ENCODE measurements around the gene MAN2A2. TPM values are rescaled to one million over a fixed set of nuclear protein-coding genes. Genes with fewer than 3 reads are reported as not detected.

The MAN2A2 gene
- 10 to 100 TPM; 51.3 to 91.9 (median 62.2) TPM for total RNA-seq

DNA sequence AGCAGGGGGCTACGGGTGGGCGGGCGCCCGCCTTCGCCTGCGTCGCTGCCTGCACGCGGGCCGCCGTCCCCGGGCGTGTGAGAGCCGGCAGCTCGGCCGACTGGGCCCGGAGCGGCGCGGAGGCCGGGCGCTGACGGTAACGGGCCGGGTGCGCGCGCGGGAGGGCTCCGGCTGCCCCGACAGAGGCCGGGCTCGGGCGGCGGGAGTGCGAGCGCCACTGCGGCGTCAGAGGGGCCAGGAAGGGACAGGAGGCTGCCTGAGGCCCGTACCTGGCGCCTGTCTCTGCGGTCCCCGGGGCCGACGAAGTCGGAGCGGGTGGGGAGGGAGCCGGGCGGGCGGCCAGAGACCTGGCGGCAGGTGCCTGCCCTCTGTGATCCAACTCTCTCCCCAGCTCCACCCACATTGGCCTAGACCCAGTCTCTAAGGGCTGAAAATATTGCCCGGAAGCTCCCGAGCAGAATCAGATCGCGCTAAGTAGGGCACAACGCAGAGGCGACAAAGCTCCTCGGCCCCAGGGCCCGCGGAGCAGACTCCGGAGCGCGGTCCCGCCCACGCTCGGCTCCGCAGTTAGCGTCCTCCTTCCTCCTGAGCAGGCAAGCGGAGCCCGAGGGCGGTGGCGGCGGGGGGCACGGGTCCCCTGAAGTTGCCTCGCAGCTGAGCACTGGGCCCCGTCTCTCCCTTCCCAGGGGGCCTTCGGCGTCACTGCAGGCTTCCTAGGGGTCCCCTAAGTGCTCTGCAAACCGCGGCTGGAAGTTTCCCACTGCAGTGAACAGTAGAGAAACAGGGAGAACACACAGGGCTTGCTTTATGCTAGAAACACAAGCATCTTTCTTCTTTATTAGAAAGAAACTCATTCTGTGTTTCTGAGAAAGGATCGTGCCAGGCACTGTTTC is at the start of gene MAN2A2:
Gene MAN2A2 (plus strand): TSS at position 463 of the 893 bp plus-strand sequence. CDS start 906 bp downstream, outside the sequence.
- TF ChIP-seq POLR2AphosphoS5 (IDR thresholded peaks at IDR 0.05) (peak in 1 of 3 donors; percentile 4), EP300 (IDR thresholded peaks at IDR 0.05) (no peak)
- WGBS: under 1% methylated on average over 28 of the region's 81 CpGs

DNA sequence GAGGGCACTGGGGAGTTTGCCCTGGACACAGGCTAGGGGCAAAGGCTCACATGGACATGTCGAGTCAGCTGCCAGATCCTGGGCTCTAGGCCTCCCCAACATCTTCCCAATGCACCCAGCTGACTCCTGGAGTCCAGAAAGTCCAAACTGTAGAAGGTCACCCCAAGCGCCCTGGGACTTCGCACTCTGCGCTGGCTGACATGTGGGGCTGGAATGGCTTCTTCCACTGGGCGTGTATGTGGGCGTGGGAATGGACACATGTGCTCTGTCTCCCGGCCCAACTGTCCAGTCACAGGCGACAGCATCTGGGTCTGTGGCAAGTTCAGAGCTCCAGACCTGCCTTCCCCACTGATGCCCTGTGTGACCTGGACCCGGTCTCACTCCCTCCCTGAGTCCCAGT is 48.0 kb upstream of the MAN2A2 start:
- WGBS: 78% methylated on average over 9 of the region's 9 CpGs
- Histone ChIP-seq H3K27me3 (no peaks in the 10 kb centered on the region), H3K4me1 (peaks cover 4% of the 10 kb centered on the region), H3K27ac (no peak overlapping the region), H3K36me3 (no peaks in the 10 kb centered on the region), H3K9me3 (no peaks in the 10 kb centered on the region), H3K4me3 (no peak overlapping the region)
- DNase-seq (ENCODE audit: low spot score in 2 of 2): no peak
- TF ChIP-seq EP300 (IDR thresholded peaks at IDR 0.05) (no peak), POLR2AphosphoS5 (IDR thresholded peaks at IDR 0.05) (no peak), POLR2A (IDR thresholded peaks at IDR 0.05) (no peak)
- TF ChIP-seq, protein P1, sequence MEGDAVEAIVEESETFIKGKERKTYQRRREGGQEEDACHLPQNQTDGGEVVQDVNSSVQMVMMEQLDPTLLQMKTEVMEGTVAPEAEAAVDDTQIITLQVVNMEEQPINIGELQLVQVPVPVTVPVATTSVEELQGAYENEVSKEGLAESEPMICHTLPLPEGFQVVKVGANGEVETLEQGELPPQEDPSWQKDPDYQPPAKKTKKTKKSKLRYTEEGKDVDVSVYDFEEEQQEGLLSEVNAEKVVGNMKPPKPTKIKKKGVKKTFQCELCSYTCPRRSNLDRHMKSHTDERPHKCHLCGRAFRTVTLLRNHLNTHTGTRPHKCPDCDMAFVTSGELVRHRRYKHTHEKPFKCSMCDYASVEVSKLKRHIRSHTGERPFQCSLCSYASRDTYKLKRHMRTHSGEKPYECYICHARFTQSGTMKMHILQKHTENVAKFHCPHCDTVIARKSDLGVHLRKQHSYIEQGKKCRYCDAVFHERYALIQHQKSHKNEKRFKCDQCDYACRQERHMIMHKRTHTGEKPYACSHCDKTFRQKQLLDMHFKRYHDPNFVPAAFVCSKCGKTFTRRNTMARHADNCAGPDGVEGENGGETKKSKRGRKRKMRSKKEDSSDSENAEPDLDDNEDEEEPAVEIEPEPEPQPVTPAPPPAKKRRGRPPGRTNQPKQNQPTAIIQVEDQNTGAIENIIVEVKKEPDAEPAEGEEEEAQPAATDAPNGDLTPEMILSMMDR (IDR thresholded peaks at IDR 0.05): no peak

More for the DNA sequence above, at the start of gene MAN2A2:
- DNase-seq (ENCODE audit: low spot score in 2 of 2): peak in 1 of 2 donors; percentile 87
- Histone ChIP-seq H3K4me3 (peak within 1 kb of the TSS; percentile 67), H3K4me1 (peaks cover 18% of the 10 kb centered on the region), H3K27ac (peak within 1 kb of the TSS; percentile 92), H3K36me3 (peaks cover 29% of the 10 kb centered on the region), H3K9me3 (no peaks in the 10 kb centered on the region), H3K27me3 (no peaks in the 10 kb centered on the region)

DNA sequence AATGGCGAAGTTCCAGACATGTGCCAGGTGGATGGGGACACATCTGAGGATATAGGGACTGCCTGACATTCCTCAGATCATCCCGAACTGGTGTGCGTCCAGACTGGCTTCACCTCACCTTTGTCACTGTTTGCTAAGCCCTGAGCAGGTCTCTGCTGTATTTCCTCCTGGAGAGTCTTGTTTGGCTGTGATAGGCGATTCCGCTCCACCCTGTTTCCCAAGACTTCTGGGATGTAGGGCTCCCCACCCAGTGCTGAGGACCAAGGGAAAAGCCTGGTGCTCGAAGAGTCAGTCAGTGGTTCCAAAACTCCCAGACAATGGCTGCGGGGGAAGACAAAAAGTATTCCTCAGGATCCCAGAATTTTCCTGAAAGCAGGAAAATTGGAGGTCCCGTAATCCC is 45.8 kb upstream of the MAN2A2 start:
- no peaks in the 10 kb centered on the region for H3K9me3 ChIP-seq
- no peak for DNase-seq (ENCODE audit: low spot score in 2 of 2)
- WGBS: 85% methylated on average over 8 of the region's 8 CpGs
- no peaks in the 10 kb centered on the region for H3K36me3 ChIP-seq
- no peak overlapping the region for H3K4me3 ChIP-seq
- TF ChIP-seq POLR2A (IDR thresholded peaks at IDR 0.05): no peak
- no peak for TF ChIP-seq EP300 (IDR thresholded peaks at IDR 0.05)
- TF ChIP-seq, protein P1 (IDR thresholded peaks at IDR 0.05): no peak
- TF ChIP-seq POLR2AphosphoS5 (IDR thresholded peaks at IDR 0.05): no peak
- no peaks in the 10 kb centered on the region for H3K27me3 ChIP-seq
- no peak overlapping the region for H3K27ac ChIP-seq
- H3K4me1 ChIP-seq: peaks cover 4% of the 10 kb centered on the region

GRCh38 chr15:90857883-90858443 is 45.1 kb upstream of the MAN2A2 start:
- WGBS: 93% methylated on average over 8 of the region's 8 CpGs
- no peaks in the 10 kb centered on the region for H3K9me3 ChIP-seq
- H3K4me3 ChIP-seq: no peak overlapping the region
- H3K27ac ChIP-seq: no peak overlapping the region
- H3K4me1 ChIP-seq: peaks cover 9% of the 10 kb centered on the region
- TF ChIP-seq POLR2A (IDR thresholded peaks at IDR 0.05) (no peak), POLR2AphosphoS5 (IDR thresholded peaks at IDR 0.05) (no peak), EP300 (IDR thresholded peaks at IDR 0.05) (no peak)
- TF ChIP-seq, protein P1 (IDR thresholded peaks at IDR 0.05): no peak
- DNase-seq (ENCODE audit: low spot score in 2 of 2): no peak
- no peaks in the 10 kb centered on the region for H3K36me3 ChIP-seq
- H3K27me3 ChIP-seq: no peaks in the 10 kb centered on the region

DNA sequence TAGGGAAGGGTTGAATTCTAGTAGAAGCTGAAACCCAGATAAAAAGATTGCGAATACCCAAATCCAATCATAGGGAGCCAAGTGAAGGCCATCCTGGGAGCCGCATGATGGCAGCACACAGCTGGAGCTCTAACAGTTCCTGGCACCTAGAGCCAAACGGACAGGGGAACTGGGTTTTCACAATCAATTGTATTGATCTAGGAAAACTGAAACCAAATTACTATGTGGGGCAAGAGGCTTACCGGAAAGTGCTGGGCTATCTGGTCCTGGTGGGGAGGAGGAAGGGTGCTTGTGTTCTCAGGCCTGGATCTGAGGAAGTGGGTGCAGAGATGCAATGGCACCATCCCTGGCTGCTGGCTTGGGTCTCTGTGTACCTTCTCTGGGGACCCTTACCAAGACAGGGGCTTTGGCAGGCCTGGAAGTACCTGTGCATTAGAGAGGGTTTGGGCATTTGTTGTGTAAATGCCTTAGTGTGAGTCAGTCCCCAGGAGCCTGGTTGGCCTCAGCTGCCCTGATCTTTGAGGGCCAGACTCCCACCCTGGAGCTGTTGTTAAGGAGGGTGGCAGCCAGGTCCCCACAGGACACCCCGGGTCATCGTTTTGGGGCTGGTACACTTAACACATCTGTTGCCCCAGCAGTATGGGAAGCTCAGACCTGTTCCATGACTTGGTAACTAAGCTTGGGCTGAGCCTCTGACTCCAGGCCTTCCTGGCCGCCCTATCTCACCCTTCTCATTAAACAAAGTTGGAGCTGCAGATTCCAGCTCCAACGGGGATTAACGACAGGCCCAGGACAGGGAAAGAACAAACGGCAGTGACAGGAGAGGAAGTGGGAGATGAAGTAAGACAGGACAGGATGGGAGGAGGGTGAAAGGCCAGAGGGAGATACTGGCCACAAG is 43.6 kb upstream of the MAN2A2 start:
- no peak overlapping the region for H3K27ac ChIP-seq
- TF ChIP-seq EP300 (IDR thresholded peaks at IDR 0.05): no peak
- TF ChIP-seq POLR2AphosphoS5 (IDR thresholded peaks at IDR 0.05): no peak
- TF ChIP-seq, protein P1 (IDR thresholded peaks at IDR 0.05): no peak
- TF ChIP-seq POLR2A (IDR thresholded peaks at IDR 0.05): no peak
- no peak overlapping the region for H3K4me3 ChIP-seq
- no peaks in the 10 kb centered on the region for H3K36me3 ChIP-seq
- DNase-seq (ENCODE audit: low spot score in 2 of 2): no peak
- peaks cover 18% of the 10 kb centered on the region for H3K4me1 ChIP-seq
- no peaks in the 10 kb centered on the region for H3K9me3 ChIP-seq
- 69% methylated on average over 10 of the region's 10 CpGs for WGBS
- no peaks in the 10 kb centered on the region for H3K27me3 ChIP-seq
